ENCODE data around the gene HIP1. TPM values are rescaled to one million over a fixed set of nuclear protein-coding genes. Genes with fewer than 3 reads are reported as not detected.
"Not testable (repeated sequence)": the region's sequence is repeated elsewhere in the genome, so short reads cannot be mapped to it uniquely, and the experiment has no call there.

The HIP1 gene
- total RNA-seq, 1 donor from 2014 or later, result 65.5 TPM

- Mint-ChIP-seq H3K4me3 (ENCODE audit: unreplicated experiment) (peak within 1 kb of the TSS; percentile 91), H3K27ac (ENCODE audit: unreplicated experiment) (peak within 1 kb of the TSS; percentile 95)
- DNase-seq, result peak; percentile 88
- not testable (repeated sequence) for H3K36me3 Mint-ChIP-seq (ENCODE audit: unreplicated experiment); H3K27me3 Mint-ChIP-seq (ENCODE audit: unreplicated experiment); H3K9me3 Mint-ChIP-seq (ENCODE audit: unreplicated experiment); H3K4me1 Mint-ChIP-seq (ENCODE audit: low read depth, unreplicated experiment)
Measured at GRCh38 chr7:75485979-75486643, 252.6 kb downstream of the HIP1 start, which contains the start of gene POM121C. Gene POM121C, minus strand, starts transcription at chr7:75486299. Its CDS starts 44,803 bp downstream, at chr7:75441496.

- H3K36me3 Mint-ChIP-seq (ENCODE audit: unreplicated experiment), result not testable (repeated sequence)
Measured at GRCh38 chr7:75485355-75485978, 253.3 kb downstream of the HIP1 start.

More at GRCh38 chr7:75485355-75485978, 253.3 kb downstream of the HIP1 start:
- H3K27ac Mint-ChIP-seq (ENCODE audit: unreplicated experiment), result peak overlapping the region; percentile 95
- H3K4me3 Mint-ChIP-seq (ENCODE audit: unreplicated experiment), result peak overlapping the region; percentile 91
- DNase-seq, result peak; percentile 24
- not testable (repeated sequence) for H3K4me1 Mint-ChIP-seq (ENCODE audit: low read depth, unreplicated experiment); H3K9me3 Mint-ChIP-seq (ENCODE audit: unreplicated experiment); H3K27me3 Mint-ChIP-seq (ENCODE audit: unreplicated experiment)

Other genes starting within 250 kb of the HIP1 start
- not detected for gene SPDYE5, start 246.6 kb downstream of the HIP1 start, total RNA-seq (ENCODE audit: unreplicated experiment)
- gene CCL26, start 33.3 kb upstream of the HIP1 start, total RNA-seq (ENCODE audit: unreplicated experiment), result not detected
- gene CCL24, start 74.9 kb upstream of the HIP1 start, total RNA-seq (ENCODE audit: unreplicated experiment), result not detected
- 85.6 TPM for gene RHBDD2, start 140.1 kb upstream of the HIP1 start, total RNA-seq (ENCODE audit: unreplicated experiment)
- gene POR, start 176.2 kb upstream of the HIP1 start, total RNA-seq (ENCODE audit: unreplicated experiment), result 119 TPM

Measured in glutamatergic neuron (in vitro differentiated cells).